Dedifferentiated amniotic fluid mesenchymal stem cell (primary cell): ENCODE measurements around the gene NAPA.

Experiments used
- DNase-seq: peaks from one replicate; pipeline ENCODE4 v3.0.0-alpha.2; 2016; ENCODE audit errors: extremely low spot score

Gene NAPA

DNA sequence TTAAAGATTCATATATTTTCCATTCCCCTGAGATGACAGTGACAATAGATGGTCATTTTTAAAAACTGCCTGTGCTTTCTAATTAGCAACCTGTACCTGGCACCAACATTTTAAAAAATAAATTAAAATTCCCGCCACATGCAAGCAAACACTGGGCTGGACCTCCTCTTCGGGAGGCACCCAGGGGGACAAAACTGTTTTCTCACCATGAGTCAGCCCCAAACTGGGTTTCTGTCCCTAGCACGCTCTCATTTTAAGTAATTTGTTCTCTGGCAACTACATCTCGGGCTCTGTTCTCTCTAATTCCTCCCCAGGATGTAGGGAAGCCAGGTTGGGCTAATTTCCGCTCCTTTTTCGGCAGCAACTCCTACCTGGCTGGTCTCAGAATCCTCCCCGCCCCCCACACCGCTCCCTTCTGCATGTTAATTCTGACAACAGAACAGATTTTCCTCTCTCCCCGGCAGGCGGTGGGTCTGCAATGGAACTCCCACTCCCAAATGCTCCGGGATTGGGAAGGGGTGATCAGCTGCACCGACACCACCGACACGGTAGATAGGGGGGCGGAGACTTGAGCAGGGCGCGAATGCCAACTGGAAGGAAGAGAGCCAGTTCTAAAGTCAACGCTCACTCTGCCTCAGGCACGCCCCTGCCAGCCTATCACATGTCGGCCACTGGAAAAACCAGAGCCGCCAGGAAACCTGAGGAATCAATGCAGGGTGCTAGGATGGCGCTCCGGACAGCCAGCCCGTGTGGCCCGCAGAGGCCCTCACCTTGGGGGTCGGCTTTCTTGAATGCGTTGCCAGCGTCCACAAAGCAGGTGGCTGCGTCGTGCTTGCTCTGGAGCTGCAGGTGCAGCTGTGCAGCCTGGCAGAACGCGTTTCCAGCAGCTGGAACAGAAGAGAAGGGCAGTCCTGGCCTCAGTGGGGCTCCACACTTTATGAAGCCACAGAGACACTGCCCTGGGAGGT is 14.7 kb downstream of the NAPA start:
- no peak for DNase-seq

DNA sequence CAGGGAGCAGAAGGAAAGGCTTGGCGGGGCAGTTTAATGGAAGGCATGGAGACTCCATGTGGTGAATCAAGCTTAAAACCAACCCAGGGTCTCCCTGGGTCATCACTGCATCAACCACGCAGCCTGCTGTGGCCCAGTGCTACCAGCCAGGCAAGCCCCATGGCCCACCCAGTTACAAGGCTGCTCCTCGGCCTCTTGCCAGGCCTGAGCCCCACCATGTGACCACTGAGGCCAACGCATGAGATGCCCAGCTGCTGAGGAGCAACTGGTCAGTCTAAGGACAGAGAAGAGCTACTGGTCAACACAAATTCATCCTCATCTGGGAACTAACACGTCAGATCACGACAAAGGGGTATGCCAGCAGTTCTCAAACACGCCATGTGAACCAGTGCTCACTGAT is 15.5 kb downstream of the NAPA start:
- no peak for DNase-seq

DNA sequence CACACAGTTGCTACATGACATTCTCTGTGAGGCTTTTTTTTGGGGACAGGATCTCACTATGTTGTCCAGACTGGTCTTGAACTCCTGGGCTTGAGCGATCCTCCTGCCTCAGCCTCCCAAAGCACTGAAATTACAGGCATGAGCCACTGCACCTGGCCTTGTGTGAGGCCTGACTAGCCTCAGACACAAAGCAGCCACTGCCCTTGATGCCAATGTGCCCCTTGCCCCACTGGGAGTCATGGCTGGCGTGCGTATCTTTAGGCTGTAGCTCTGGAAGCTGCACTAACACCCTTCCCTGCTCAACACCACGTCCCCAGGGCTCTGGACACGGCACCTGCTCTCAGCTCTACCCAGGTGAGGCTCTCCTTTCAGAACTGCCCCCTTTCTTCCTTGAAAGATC is 16.3 kb downstream of the NAPA start:
- no peak for DNase-seq

GRCh38 chr19:47497821-47498520 is 16.9 kb downstream of the NAPA start:
- DNase-seq, result no peak

DNA sequence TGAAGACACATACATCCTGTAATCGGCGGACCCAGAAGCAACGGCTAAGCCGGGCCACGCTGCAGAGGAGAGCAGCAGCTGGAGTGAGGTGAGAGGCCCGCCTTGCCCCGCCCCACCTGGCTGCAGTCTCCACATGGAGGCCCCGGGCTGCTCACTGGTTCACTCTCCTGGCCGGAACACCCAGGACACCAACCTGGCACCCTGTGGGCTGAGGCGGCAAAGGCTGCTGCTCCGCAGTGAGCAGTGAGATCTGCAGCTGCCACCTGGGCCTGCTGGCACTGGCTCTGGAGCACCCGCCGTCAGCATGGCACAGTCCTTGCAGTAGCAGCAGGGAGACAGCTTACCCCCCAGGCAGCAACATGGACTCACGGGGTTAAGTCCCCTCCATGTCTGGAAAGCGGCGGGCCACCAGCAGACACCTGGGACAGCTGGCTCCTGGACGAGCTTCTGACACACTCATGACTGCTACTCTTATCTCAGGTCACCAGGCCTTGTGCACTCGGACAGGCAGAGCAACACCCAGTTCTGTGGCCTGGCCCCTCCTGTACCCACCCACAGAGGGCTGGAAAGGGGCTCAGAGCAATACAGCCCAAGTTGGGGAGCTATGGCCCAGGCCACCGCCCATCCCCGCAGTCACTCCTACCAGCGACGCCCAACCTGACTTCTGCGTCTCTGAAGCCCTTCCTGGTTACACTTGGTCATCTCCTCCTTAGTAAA is 17.7 kb downstream of the NAPA start:
- DNase-seq, result no peak

DNA sequence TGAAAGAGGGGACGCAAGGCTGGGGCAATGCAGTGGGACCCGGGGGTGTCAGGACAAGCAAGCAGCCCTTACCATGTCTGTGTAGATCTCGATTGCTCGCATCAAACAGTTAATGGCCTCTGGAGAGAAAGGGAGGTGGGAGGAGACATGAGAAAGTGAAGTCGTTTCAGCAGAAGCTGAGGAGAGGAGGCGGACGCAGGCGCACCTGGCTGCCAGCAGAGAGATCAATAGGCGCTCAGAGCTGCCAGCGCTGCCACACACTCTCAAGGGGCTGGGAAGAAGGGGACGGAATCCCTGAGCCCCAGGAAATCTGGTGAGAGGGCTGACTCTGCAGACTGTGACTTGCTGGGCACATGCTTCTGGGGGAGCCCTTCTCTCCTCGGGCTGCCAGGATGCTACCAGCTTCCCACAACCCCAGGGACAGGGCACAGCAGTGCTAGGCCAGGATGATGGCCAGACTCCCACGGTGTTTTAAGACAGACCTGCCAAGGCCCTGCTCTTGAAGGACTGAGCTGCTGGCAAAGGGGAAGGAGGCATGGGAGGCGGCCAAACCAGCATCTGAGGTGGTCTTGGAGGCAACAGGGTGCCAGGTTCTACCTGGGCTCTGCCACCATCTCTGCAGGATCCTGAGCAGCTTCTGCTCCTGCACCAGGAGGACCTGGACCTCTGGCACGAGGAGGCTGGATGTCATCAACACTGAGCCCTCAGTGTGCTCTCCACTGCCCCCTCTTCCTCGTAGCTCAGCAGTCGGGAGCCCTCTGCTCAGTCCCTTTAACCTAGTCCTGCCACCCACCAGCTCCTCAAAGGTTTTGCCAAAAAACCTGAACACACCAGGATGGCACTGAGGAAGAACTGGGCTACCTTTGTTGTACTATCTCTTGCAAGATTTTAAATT is 19.1 kb downstream of the NAPA start:
- no peak for DNase-seq

DNA sequence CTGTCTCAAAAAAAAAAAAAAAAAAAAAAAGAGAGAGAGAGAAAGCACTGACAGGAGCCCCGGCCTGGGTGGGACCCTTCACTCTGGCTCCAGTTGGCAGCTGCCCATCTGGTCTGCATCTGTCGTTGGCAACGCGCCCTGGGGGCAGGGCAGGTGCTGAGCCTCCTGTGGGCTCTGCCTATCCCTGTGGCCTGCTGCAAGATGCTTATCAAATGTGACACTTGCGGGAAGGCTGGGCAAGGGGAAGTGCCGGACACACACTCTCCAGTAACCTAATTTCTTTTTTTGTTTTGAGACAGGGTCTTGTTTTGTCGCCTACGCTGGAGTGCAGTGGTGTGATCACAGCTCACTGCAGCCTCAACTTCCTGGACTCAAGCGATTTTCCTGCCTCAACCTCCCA is 20.1 kb downstream of the NAPA start:
- no peak for DNase-seq

DNA sequence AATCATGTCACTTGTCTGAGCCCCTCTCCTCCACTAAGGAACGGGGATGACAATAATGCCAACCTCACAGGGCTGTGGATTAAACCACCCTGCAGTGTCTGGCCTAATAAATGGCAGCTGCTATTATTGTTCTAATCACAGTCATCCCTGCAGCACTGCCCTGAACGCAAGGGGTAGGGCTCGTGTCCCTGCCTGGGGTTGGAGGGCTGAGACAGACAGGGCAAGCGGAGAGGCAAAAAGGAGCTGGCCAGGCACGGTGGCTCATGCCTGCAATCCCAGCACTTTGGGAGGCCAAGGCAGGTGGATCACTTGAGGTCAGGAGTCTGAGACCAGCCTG is 20.7 kb downstream of the NAPA start:
- no peak for DNase-seq

- DNase-seq, result no peak
Observed at GRCh38 chr19:47493378-47494210, 21.3 kb downstream of the NAPA start.

- DNase-seq, result no peak
Observed at GRCh38 chr19:47492571-47493377, 22.1 kb downstream of the NAPA start.

DNA sequence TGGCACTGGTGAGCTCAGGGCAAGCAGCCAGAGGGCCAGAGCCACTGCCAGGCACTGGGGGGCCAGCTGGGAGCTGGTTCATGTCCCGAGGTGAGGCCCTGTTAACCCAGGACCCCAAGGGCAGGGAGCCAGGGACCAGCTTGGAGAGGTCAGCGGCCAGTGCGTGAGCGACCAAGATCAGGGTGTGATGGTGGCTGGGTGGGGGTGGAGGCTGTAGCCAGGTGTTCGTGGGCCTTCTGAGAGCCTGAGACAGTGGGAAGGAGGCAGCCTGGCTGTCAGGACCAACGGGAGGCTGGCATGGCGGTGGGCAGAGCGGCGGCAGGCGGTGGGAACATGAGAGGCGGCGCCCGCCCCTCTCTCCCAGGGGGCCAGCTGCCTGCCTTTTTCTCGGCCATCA is 22.7 kb downstream of the NAPA start:
- DNase-seq, result no peak

- no peak for DNase-seq
Observed at GRCh38 chr19:47491358-47492136, 23.3 kb downstream of the NAPA start.

- DNase-seq, result no peak
Observed at GRCh38 chr19:47490847-47491246, 24.0 kb downstream of the NAPA start.

GRCh38 chr19:47490031-47490430 is 24.8 kb downstream of the NAPA start:
- no peak for DNase-seq

DNA sequence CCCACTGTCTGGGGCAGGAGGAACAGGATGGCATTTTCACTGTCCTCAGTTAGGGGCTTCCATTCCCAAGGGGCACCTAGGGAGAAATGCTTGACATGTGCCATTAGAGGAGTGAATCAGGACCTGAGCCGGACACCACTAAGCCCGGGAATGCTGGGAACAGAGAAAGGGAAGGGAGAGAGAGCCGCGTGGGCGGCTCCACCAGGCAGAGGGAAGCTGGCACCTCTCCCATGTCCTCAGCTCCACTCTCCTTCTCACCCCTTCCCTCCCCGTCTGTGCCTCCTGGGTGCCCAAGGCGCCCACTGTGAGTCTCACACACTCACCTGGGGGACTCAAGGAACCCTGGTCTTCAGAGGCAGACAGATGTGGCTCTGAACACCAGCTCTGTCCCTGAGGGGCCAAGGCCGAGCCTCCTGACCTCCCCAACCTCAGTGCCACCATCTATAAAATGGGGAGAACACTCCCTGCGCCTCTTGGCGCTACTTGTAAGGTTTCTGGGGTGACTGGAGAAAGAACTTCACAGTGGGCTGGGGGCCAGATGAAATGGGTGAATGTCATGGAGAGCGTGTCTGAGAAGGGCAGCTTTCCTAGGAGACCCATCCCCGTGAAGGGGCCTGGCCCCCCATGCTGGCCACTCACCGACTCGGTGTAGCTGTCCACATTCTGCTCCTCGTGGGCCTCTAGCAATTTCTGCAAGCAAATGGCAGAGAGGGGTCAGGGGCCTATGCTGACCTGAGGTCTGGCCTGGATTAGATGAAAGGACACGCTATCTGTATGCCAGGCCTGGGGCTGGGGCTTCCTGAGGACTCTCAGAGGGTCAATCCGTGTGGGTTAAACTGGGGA is 25.6 kb downstream of the NAPA start:
- no peak for DNase-seq

- DNase-seq, result no peak
Observed at GRCh38 chr19:47487551-47488515, 27.0 kb downstream of the NAPA start.

GRCh38 chr19:47486900-47487299 is 28.0 kb downstream of the NAPA start:
- DNase-seq, result no peak
